Omental fat pad (tissue), 4 donors: ENCODE measurements around the gene BLACAT1. TPM values are rescaled to one million over a fixed set of nuclear protein-coding genes. Genes with fewer than 3 reads are reported as not detected.
A peak's percentile ranks its signal among the peaks of the same experiment; 100 is the strongest.

Experiments used
- ATAC-seq: fragments of 150-250 bp; one replicate; pipeline ENCODE4 v1.9.1; 2016; ENCODE audit warnings: mild to moderate bottlenecking, moderate library complexity; ENCODE audit not compliant: low FRiP score
- DNase-seq: peaks from one replicate; pipeline ENCODE4 v3.0.0-alpha.2; 2019; ENCODE audit warnings: low spot score
- total RNA-seq, 4 donors: library from RNA; depleted of rRNA; stranded (reverse); fragments of >200 nt; gene quantifications; one replicate each; pipeline ENCODE4 v1.1.0, GENCODE V29; 2016
- TF ChIP-seq, protein P1 (sequence below), 3 donors: fragments of 450-650 bp; IDR thresholded peaks; one replicate each; pipeline ENCODE4 v1.5.1; 2016 to 2017; ENCODE audit warnings: antibody characterized with exemption in 3 of 3, mild to moderate bottlenecking in 3 of 3, moderate library complexity in 2 of 3

Gene BLACAT1
- total RNA-seq = under 1 TPM in 2 of 4 donors, not detected in 2; 0.36 to 0.65 TPM

DNA sequence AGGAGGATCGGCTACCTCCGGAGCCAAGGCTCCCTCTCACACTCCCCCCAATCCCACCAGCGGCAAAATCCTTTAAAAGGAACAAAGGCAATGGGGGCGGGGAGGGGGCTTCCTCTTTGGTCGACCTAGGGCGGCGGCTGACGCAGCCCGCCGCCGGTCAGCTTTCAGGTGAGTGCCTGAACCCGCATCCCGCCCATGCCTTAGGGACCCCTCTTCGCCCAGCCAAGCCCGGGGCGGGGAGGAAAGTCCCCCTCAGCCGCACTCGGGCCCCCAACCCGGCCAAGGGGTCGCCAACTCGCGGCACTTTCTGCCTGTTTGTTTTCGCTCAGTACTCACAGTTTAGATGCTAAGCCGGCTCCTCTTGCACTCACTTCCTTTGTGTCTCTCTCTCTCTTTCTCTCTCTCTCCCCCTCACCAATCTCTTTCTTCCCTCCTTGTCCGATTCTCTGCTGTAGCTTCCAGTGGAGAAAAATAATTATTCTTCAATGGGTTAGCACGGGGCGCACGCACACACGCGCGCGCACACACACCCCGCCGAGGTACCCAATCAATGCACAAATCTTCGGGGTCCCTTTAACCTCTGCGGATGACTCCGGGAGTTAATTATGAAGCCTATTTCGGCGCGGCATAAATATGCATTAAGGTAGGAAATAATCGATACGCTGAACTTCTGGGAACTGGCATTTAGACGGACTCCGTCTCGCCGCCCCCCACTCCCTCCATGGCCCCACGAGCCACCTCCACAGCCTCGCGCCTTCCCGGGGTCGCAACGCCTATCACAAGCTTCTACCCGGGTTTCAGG lies at the start of gene BLACAT1:
TSS of gene BLACAT1 (minus strand) at position 465 of the 802 bp plus-strand sequence.
- DNase-seq = no peak

DNA sequence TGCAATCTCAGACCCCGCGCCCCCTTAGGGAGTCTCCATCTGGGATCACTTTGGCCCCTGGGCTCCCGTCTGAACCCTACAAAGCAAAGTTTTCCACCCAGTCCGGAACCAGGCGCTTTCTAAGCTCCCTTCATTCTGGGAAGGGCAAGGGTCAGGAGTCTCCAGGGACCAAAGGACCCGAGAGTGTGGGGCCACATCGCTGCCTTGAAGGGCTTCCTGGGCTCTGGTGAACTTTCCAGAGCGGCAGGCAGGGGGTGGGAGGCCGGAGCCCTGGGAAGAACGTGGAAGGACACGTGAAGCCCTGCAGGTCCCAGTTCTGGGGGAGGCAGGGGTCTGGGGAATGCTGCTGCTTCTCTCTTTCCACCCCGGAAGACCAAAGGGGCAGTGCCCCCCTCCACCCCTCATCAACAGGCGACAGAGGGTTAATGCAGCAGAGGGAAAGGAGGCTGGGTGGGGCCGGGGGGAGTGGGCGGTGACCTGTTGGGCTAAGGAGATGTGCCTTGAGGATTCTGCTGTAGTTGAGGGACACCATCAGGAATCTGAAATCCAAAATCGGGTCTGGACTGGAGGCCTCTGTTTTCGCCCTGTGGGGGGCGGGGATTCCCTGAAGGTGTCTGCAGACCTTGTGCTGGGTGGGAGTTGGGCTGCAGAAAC lies 49.4 kb upstream of the BLACAT1 start:
- TF ChIP-seq, protein P1, sequence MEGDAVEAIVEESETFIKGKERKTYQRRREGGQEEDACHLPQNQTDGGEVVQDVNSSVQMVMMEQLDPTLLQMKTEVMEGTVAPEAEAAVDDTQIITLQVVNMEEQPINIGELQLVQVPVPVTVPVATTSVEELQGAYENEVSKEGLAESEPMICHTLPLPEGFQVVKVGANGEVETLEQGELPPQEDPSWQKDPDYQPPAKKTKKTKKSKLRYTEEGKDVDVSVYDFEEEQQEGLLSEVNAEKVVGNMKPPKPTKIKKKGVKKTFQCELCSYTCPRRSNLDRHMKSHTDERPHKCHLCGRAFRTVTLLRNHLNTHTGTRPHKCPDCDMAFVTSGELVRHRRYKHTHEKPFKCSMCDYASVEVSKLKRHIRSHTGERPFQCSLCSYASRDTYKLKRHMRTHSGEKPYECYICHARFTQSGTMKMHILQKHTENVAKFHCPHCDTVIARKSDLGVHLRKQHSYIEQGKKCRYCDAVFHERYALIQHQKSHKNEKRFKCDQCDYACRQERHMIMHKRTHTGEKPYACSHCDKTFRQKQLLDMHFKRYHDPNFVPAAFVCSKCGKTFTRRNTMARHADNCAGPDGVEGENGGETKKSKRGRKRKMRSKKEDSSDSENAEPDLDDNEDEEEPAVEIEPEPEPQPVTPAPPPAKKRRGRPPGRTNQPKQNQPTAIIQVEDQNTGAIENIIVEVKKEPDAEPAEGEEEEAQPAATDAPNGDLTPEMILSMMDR (IDR thresholded peaks at IDR 0.05) = no peak
- DNase-seq (no peak), ATAC-seq (peak; percentile 3)

More for the DNA sequence above, at the start of gene BLACAT1:
- no peak for ATAC-seq
- TF ChIP-seq, protein P1 (IDR thresholded peaks at IDR 0.05) = no peak

- ATAC-seq (peak; percentile 66), DNase-seq (peak; percentile 57)
- TF ChIP-seq, protein P1 (IDR thresholded peaks at IDR 0.05) = no peak
Measured at GRCh38 chr1:205504311-205505075, 48.6 kb upstream of the BLACAT1 start, which contains the start of gene CDK18. TSS of gene CDK18 (plus strand) at chr1:205504669. CDS start at chr1:205523168, 18,499 bp downstream.

GRCh38 chr1:205502992-205503391 lies 47.1 kb upstream of the BLACAT1 start:
- TF ChIP-seq, protein P1 (IDR thresholded peaks at IDR 0.05) = no peak
- ATAC-seq = no peak

GRCh38 chr1:205502111-205502810 lies 46.4 kb upstream of the BLACAT1 start:
- TF ChIP-seq, protein P1 (IDR thresholded peaks at IDR 0.05) = no peak
- ATAC-seq = no peak
- DNase-seq = no peak

More at GRCh38 chr1:205502992-205503391, 47.1 kb upstream of the BLACAT1 start:
- no peak for DNase-seq
